K562 (cell line): ENCODE measurements around the gene CRTC3. TPM values are rescaled to one million over a fixed set of nuclear protein-coding genes. Genes with fewer than 3 reads are reported as not detected.

Experiments used
- ARHGAP35 ChIP-seq: fragments of 450-650 bp; IDR thresholded peaks from 2 replicates; pipeline ENCODE4 v1.6.1; 2018; ENCODE audit not compliant: partially characterized antibody
- ARID3B ChIP-seq: fragments of 250-450 bp; sonication (Bioruptor Pico); IDR thresholded peaks from 2 replicates; pipeline ENCODE4 v1.4.0; 2020; ENCODE audit warnings: borderline replicate concordance
- BCL6 ChIP-seq: fragments of 250-450 bp; sonication (Bioruptor Pico); IDR thresholded peaks from 2 replicates; pipeline ENCODE4 v1.4.0; 2020
- CHCHD3 ChIP-seq: fragments of 250-450 bp; sonication (Bioruptor Pico); IDR thresholded peaks from 2 replicates; pipeline ENCODE4 v2.1.2; 2022; ENCODE audit warnings: mild to moderate bottlenecking
- CTBP1 ChIP-seq: fragments of 450-650 bp; IDR thresholded peaks from 2 replicates; pipeline ENCODE4 v1.6.1; 2016; ENCODE audit warnings: borderline replicate concordance
- GTF2B ChIP-seq: IDR thresholded peaks from 2 replicates; pipeline ENCODE4 v1.6.1; 2011; ENCODE audit not compliant: insufficient read length; ENCODE audit errors: extremely low read depth
- HIVEP1 ChIP-seq: fragments of 250-450 bp; sonication (Bioruptor Pico); IDR thresholded peaks from 2 replicates; pipeline ENCODE4 v1.4.0; 2020; ENCODE audit warnings: mild to moderate bottlenecking
- HNRNPUL1 ChIP-seq: fragments of 200-400 bp; formaldehyde crosslinking; IDR thresholded peaks from 2 replicates; pipeline ENCODE4 v1.6.1; 2017; ENCODE audit warnings: low read length
- KDM2B ChIP-seq: fragments of 250-450 bp; sonication (Bioruptor Pico); IDR thresholded peaks from 2 replicates; pipeline ENCODE4 v1.8.0; 2021; ENCODE audit warnings: mild to moderate bottlenecking, moderate library complexity
- NFE2L1 ChIP-seq: fragments of 450-650 bp; IDR thresholded peaks from 2 replicates; pipeline ENCODE4 v1.6.1; 2016; ENCODE audit warnings: missing genetic modification characterization, low read depth, mild to moderate bottlenecking, missing compliant biosample characterization, moderate library complexity, borderline replicate concordance
- PATZ1 ChIP-seq: fragments of 250-450 bp; sonication (Bioruptor Pico); IDR thresholded peaks from 2 replicates; pipeline ENCODE4 v1.5.0; 2020; ENCODE audit warnings: mild to moderate bottlenecking, borderline replicate concordance
- PREB ChIP-seq: sonication (generic); formaldehyde crosslinking; IDR thresholded peaks from 2 replicates; pipeline ENCODE4 v1.8.1; 2023; ENCODE audit warnings: mild to moderate bottlenecking, missing genetic modification reagents
- RBM14 ChIP-seq: fragments of 200-400 bp; formaldehyde crosslinking; IDR thresholded peaks from 2 replicates; pipeline ENCODE4 v1.6.1; 2018; ENCODE audit warnings: low read depth, mild to moderate bottlenecking, low read length, moderate library complexity, borderline replicate concordance; ENCODE audit not compliant: insufficient read depth
- RBM22 ChIP-seq: fragments of 200-400 bp; formaldehyde crosslinking; IDR thresholded peaks from 2 replicates; pipeline ENCODE4 v1.6.1; 2018; ENCODE audit warnings: low read length, low read depth; ENCODE audit not compliant: poor library complexity, severe bottlenecking
- SMARCC2 ChIP-seq: fragments of 450-650 bp; IDR thresholded peaks from 2 replicates; pipeline ENCODE4 v1.6.1; 2017; ENCODE audit warnings: antibody characterized with exemption, moderate library complexity, mild to moderate bottlenecking, low read depth
- TFAM ChIP-seq: fragments of 250-450 bp; sonication (Bioruptor Pico); conservative IDR thresholded peaks from 2 replicates; pipeline ENCODE4 v1.5.0; 2021; ENCODE audit warnings: mild to moderate bottlenecking, moderate library complexity
- TOE1 ChIP-seq, 2 experiments: fragments of 450-650 bp in 1 of 2; sonication (generic) in 1 of 2; formaldehyde crosslinking in 1 of 2; IDR thresholded peaks; 2 replicates each; pipeline versions ENCODE4 v1.7.1 to v1.8.0; 2016 to 2022; ENCODE audit warnings: borderline replicate concordance in 2 of 2, mild to moderate bottlenecking in 2 of 2, antibody characterized with exemption in 1 of 2, inconsistent platforms in 1 of 2, low read depth in 1 of 2, missing genetic modification reagents in 1 of 2, moderate library complexity in 1 of 2
- ZNF121 ChIP-seq: sonication (generic); formaldehyde crosslinking; conservative IDR thresholded peaks from 2 replicates; pipeline ENCODE4 v1.8.0; 2022; ENCODE audit warnings: missing genetic modification reagents
- ZNF174 ChIP-seq: fragments of 250-450 bp; sonication (Bioruptor Pico); IDR thresholded peaks from 2 replicates; pipeline ENCODE4 v1.4.0; 2020; ENCODE audit warnings: mild to moderate bottlenecking
- ZNF282 ChIP-seq: sonication (generic); formaldehyde crosslinking; IDR thresholded peaks from 2 replicates; pipeline ENCODE4 v1.8.1; 2023; ENCODE audit warnings: missing genetic modification reagents
- ZNF444 ChIP-seq: fragments of 250-450 bp; sonication (Bioruptor Pico); IDR thresholded peaks from 2 replicates; pipeline ENCODE4 v1.4.0; 2020; ENCODE audit warnings: mild to moderate bottlenecking, moderate library complexity
- ZNF584 ChIP-seq: fragments of 200-800 bp; sonication (Bioruptor generic); IDR thresholded peaks from 2 replicates; pipeline ENCODE4 v1.6.1; 2016; ENCODE audit warnings: low read depth, mild to moderate bottlenecking, missing genetic modification characterization, missing compliant biosample characterization
- polyA plus RNA-seq, 8 experiments: library from polyadenylated mRNA; depleted of rRNA in 4 of 8; stranded (reverse) in 5 of 8; unstranded in 3 of 8; fragments of >200 nt; fragmentation: Nextera tagmentation in 2 of 8; fragmentation: Illumina TruSeq in 1 of 8; extraction: Ambion mirVana in 2 of 8; extraction: Trizol in 1 of 8; gene quantifications; 2 replicates each; pipeline versions ENCODE4 v1.2.1 to v1.2.3, GENCODE V29; 2011 to 2014; ENCODE audit warnings: inconsistent platforms in 1 of 8, missing spikeins in 1 of 8
- total RNA-seq, 7 experiments: library from RNA; depleted of rRNA in 6 of 7; stranded (reverse); fragments of >200 nt in 6 of 7; fragmentation: Illumina TruSeq in 2 of 7; extraction: Trizol in 2 of 7; gene quantifications; 2 replicates each; pipeline versions ENCODE4 v1.2.1 to v1.2.3, GENCODE V29; 2011 to 2021; ENCODE audit warnings: low replicate concordance in 1 of 7

CRTC3 gene
- total and polyA plus RNA-seq, 9 of the 15 experiments (the other 6 are each of a cell fraction or from before 2014, with no cell fraction given) = 1.2 to 19.0 (median 11.6) TPM

GRCh38 chr15:90648137-90649070, 118.7 kb downstream of the CRTC3 start (continued):
- TF ChIP-seq PATZ1 (CRISPR knock-in tag) (peak; percentile 100), GTF2B (no peak), BCL6 (CRISPR knock-in tag) (peak; percentile 100), KDM2B (CRISPR knock-in tag) (peak; percentile 99), SMARCC2 (peak; percentile 60; the same call in 1 of the 2 replicates), ARID3B (peak; percentile 100), RBM22 (no peak), ZNF282 (CRISPR knock-in tag) (no peak), PREB (CRISPR knock-in tag) (no peak), ARHGAP35 (no peak), CHCHD3 (CRISPR knock-in tag) (peak; percentile 97), TOE1 (IDR thresholded peaks at IDR 0.05; ENCODE audit: borderline replicate concordance) (peak; percentile 77), TOE1 (CRISPR knock-in tag; IDR thresholded peaks at IDR 0.05; ENCODE audit: borderline replicate concordance, low read depth) (no peak), ZNF174 (CRISPR knock-in tag) (peak; percentile 99), CTBP1 (peak; percentile 89), NFE2L1 (tag) (peak; percentile 97), TFAM (CRISPR knock-in tag) (no peak), HNRNPUL1 (no peak), ZNF121 (CRISPR knock-in tag) (no peak), ZNF584 (peak; percentile 100), HIVEP1 (CRISPR knock-in tag) (peak; percentile 100), ZNF444 (CRISPR knock-in tag) (peak; percentile 100), RBM14 (no peak)
